ENCODE results near the gene CBLN3.

The CBLN3 gene

DNA sequence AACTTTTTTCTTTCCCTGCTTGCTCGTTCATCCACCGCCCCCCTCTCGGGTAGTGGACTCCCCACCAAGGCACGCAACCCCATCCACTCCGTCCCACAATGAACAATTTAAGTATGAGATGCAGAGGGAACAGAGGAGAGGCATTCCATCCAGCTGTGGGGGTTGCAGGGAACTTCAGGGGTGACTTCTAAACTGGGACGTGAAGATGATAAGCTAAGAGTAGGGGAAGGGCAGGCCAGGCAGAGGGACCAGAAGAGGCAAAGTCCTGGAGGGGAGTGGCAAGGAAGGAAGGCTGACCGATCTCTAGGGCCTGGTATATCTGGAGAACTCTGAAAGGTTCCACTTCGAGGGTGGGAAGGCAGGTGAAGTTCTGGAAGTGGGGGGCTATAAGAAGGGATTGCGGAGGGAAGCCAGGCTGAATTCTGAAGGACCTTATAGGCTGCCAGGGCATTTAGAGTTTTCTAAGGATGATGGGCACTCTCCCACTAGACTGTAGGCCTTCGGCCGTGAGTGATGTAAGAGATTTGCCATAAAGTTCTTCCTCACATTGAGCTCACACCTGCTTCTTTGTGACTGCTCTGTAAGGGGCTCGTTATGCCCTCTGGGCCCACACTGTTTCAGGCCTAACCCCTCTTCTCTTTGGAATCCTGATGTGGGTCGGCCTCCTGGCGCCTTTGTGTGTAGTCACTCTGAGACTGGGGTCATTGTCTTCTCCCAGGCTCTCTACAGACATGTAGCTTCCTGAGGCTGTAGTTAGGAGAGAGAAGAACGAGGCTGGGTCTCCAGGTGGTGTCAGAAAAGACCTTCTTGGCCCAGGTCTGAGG is 49.3 kb downstream of the CBLN3 start:
- no peak for DNase-seq (ENCODE audit: low read depth)

DNA sequence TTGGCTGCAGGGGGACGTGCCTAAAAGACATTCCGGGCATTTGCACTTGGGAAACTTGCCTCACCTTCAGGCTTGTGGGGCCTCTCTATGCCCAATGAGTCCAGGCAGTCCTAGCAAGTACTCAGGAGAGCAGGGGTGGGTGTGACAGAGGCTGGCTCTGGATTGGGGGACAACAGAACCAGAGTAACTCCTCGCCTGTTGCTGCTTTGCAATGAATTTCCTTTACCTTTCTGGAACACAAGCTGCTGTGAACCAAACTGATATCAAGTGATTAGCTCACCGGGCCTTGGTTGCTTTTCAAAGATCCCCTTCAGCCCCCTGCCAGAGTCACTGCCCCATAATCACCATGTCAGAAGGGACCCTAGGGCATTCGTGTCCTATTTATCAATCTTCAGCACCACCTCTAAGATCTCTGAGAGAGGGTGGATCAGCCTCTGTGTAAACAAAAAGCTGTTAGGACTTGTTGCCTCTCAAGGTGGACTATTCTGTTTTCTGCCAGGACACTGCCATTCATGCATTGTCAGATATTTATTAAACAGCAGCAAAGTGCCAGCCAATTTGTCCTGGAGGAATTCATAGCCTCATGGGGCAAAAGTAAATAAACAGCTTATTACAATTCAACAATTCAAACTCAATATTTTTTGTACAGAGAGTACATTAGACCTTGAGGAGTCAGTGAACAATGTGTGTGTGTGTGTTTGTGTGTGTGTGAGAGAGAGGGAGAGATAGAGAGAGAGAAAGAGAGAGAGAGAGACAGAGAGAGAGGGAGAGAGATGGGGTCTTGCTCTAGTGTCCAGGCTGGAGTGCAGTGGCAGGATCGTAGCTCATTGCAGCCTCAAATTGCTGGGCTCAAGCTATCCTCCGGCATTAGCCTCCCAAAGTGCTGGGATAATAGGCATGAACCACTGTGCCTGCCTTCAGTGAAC is 50.2 kb downstream of the CBLN3 start:
- DNase-seq (ENCODE audit: low read depth): no peak

GRCh38 chr14:24378327-24378726 is 51.1 kb downstream of the CBLN3 start:
- no peak for DNase-seq (ENCODE audit: low read depth)

GRCh38 chr14:24377657-24378056 is 51.8 kb downstream of the CBLN3 start:
- DNase-seq (ENCODE audit: low read depth): no peak

- no peak for DNase-seq (ENCODE audit: low read depth)
Measured at GRCh38 chr14:24377126-24377525, 52.3 kb downstream of the CBLN3 start.
